WI38 (cell line): Measurements from ENCODE around the gene CDC25C.

Experiments used
- H3K4me3 ChIP-seq: 2 replicates; pipeline ENCODE4 v1.5.1; 2011; ENCODE audit warnings: low read depth, mild to moderate bottlenecking, control low read depth, low read length
- CTCF ChIP-seq: IDR thresholded peaks from 2 replicates; pipeline ENCODE4 v1.5.1; 2012; ENCODE audit warnings: low read depth, mild to moderate bottlenecking, control low read depth, low read length

The CDC25C gene

GRCh38 chr5:138352722-138353559 is 21.3 kb upstream of the CDC25C start:
- no peak; the same call in 1 of the 2 replicates for TF ChIP-seq CTCF
- peak overlapping the region; percentile 86 for H3K4me3 ChIP-seq

GRCh38 chr5:138352071-138352721 is 20.6 kb upstream of the CDC25C start, which contains the start of gene KDM3B:
TSS of gene KDM3B (plus strand) at chr5:138352685. CDS start at chr5:138352796, 111 bp downstream.
- H3K4me3 ChIP-seq = peak within 1 kb of the TSS; percentile 86
- TF ChIP-seq CTCF = peak; percentile 100

GRCh38 chr5:138351517-138351916 is 19.9 kb upstream of the CDC25C start:
- TF ChIP-seq CTCF = no peak
- H3K4me3 ChIP-seq = no peak overlapping the region

- no peak overlapping the region for H3K4me3 ChIP-seq
- TF ChIP-seq CTCF = no peak
These were observed 19.5 kb upstream of the CDC25C start for GRCh38 chr5:138351056-138351455.

- no peak overlapping the region for H3K4me3 ChIP-seq
- no peak for TF ChIP-seq CTCF
These were observed 18.9 kb upstream of the CDC25C start for GRCh38 chr5:138350563-138350890.

GRCh38 chr5:138349852-138350562 is 18.4 kb upstream of the CDC25C start:
- TF ChIP-seq CTCF = no peak
- H3K4me3 ChIP-seq = no peak overlapping the region

GRCh38 chr5:138346889-138347288 is 15.3 kb upstream of the CDC25C start:
- no peak for TF ChIP-seq CTCF
- H3K4me3 ChIP-seq = no peak overlapping the region
